Stimulated activated CD8-positive, alpha-beta memory T cell treated with anti-CD3 and anti-CD28 coated beads, Interleukin-7, amount 100 ng/mL, for 48 hours (primary cell): ENCODE results near the gene WDR53.
"Not testable (repeated sequence)": the region's sequence is repeated elsewhere in the genome, so short reads cannot be mapped to it uniquely, and the experiment has no call there.

Experiments
- DNase-seq, 2 donors: peaks; one replicate each; pipeline ENCODE4 v3.0.0-alpha.2; 2020; ENCODE audit warnings: low read depth in 1 of 2; ENCODE audit errors: extremely low read depth in 1 of 2

The WDR53 gene

GRCh38 chr3:196568246-196569002 is at the start of gene WDR53, which contains the start of gene FBXO45:
TSS of gene WDR53 (minus strand) at chr3:196568554. CDS start at chr3:196561475, 7,079 bp downstream.
TSS of gene FBXO45 (plus strand) at chr3:196568660. CDS start at chr3:196568985, 325 bp downstream.
- peak; percentile 91 to 92 for DNase-seq

GRCh38 chr3:196617256-196617655 is 48.9 kb upstream of the WDR53 start:
- no peak for DNase-seq

GRCh38 chr3:196615234-196615633 is 46.9 kb upstream of the WDR53 start:
- DNase-seq: not testable (repeated sequence)

- DNase-seq: no peak
Observed at GRCh38 chr3:196611761-196612483, 43.6 kb upstream of the WDR53 start.

GRCh38 chr3:196609805-196610515 is 41.6 kb upstream of the WDR53 start:
- no peak for DNase-seq

GRCh38 chr3:196609343-196609775 is 41.0 kb upstream of the WDR53 start:
- peak; percentile 84 to 91 for DNase-seq

GRCh38 chr3:196608693-196609092 is 40.3 kb upstream of the WDR53 start:
- DNase-seq: no peak

GRCh38 chr3:196604548-196604947 is 36.2 kb upstream of the WDR53 start:
- no peak for DNase-seq

- DNase-seq: no peak
Observed at GRCh38 chr3:196603683-196604082, 35.3 kb upstream of the WDR53 start.

GRCh38 chr3:196602673-196603072 is 34.3 kb upstream of the WDR53 start:
- no peak for DNase-seq

GRCh38 chr3:196600359-196600758 is 32.0 kb upstream of the WDR53 start:
- no peak for DNase-seq

- DNase-seq: no peak
Observed at GRCh38 chr3:196599734-196600128, 31.4 kb upstream of the WDR53 start.

- DNase-seq: not testable (repeated sequence)
Observed at GRCh38 chr3:196597971-196598733, 29.8 kb upstream of the WDR53 start.

- no peak for DNase-seq
Observed at GRCh38 chr3:196596355-196596754, 28.0 kb upstream of the WDR53 start.

GRCh38 chr3:196590279-196590678 is 21.9 kb upstream of the WDR53 start:
- DNase-seq: no peak

GRCh38 chr3:196585044-196585757 is 16.8 kb upstream of the WDR53 start:
- DNase-seq: no peak

GRCh38 chr3:196572389-196572788 is 4.0 kb upstream of the WDR53 start:
- DNase-seq: no peak

GRCh38 chr3:196570332-196570731 is 2.0 kb upstream of the WDR53 start:
- not testable (repeated sequence) for DNase-seq

- DNase-seq: peak; percentile 27 to 29
Observed at GRCh38 chr3:196569003-196569516, 706 bp upstream of the WDR53 start.

- no peak for DNase-seq
Observed at GRCh38 chr3:196563721-196564225, 4.6 kb downstream of the WDR53 start.
